ENCODE results near the gene ARF3. TPM values are rescaled to one million over a fixed set of nuclear protein-coding genes. Genes with fewer than 3 reads are reported as not detected.

The ARF3 gene
- total and polyA plus RNA-seq, 2 of the 13 experiments (the other 11 are each of a cell fraction or from before 2014, with no cell fraction given) = 53.8 to 57.9 TPM

GRCh38 chr12:48993787-48994186 is 36.5 kb upstream of the ARF3 start:
- Histone ChIP-seq H3K4me3 (replicated peaks in 1 of 3; ENCODE audit: insufficient read depth in 1 of 3, low read depth in 2 of 3, low read length in 3 of 3) (no peak overlapping the region), H3K9ac (ENCODE audit: insufficient read depth, low read depth, low read length) (no peak overlapping the region), H2AFZ (ENCODE audit: low read length) (no peak overlapping the region), H3K9me3 (ENCODE audit: low read length) (no peaks in the 10 kb centered on the region), H3K27me3 (ENCODE audit: control insufficient read depth in 1 of 2, insufficient read depth in 2 of 2, low read length in 2 of 2) (peaks cover 10 to 61% of the 10 kb centered on the region in 2 experiments; a peak in 4 of 5 replicates), H3K79me2 (ENCODE audit: insufficient read depth, low read length) (no peaks in the 10 kb centered on the region), H3K4me1 (ENCODE audit: insufficient read depth, low read length) (peaks cover 47% of the 10 kb centered on the region), H3K4me2 (ENCODE audit: low read depth, low read length) (peak overlapping the region; percentile 60; the same call in 1 of the 2 replicates), H3K36me3 (replicated peaks in 1 of 2; ENCODE audit: control insufficient read depth in 1 of 2, insufficient read depth in 2 of 2, low read length in 2 of 2) (no peaks in the 10 kb centered on the region), H3K27ac (ENCODE audit: extremely low read length, insufficient read depth, low read length) (no peak overlapping the region), H4K20me1 (ENCODE audit: insufficient read depth, low read length) (no peaks in the 10 kb centered on the region)
- in situ Hi-C loops (cut with HindIII; ENCODE audit: extremely low pct_ligation_motif_present, low pct_unique_long_range_greater_than_20kb) (no loop called here), intact Hi-C loops (cut with micrococcal nuclease; ENCODE audit: unreplicated experiment) (no loop called here)
- no TSS peak for BruUV-seq (replicated peaks)
- no peak for FAIRE-seq
- ATAC-seq = no peak
- 9% methylated on average over 3 of the region's 3 CpGs for WGBS (ENCODE audit: low lambda C conversion rate)
- DNase-seq (ENCODE audit: low spot score) = no peak
- CTCF ChIA-PET (ENCODE audit: low intra/inter-chr PET ratio, low total read pairs) = no interaction called here
- POLR2A ChIA-PET = no interaction called here
- no peak for TF ChIP-seq CERS6 (CRISPR knock-in tag; IDR thresholded peaks at IDR 0.05)
- no peak for TF ChIP-seq ZNF253 (CRISPR knock-in tag; IDR thresholded peaks at IDR 0.05; ENCODE audit: borderline replicate concordance)
- no peak for TF ChIP-seq NCOA1 (CRISPR knock-in tag; IDR thresholded peaks at IDR 0.05)
- TF ChIP-seq ZHX1 (CRISPR knock-in tag; IDR thresholded peaks at IDR 0.05; ENCODE audit: low read depth) = no peak
- TF ChIP-seq KIAA2018 (CRISPR knock-in tag; IDR thresholded peaks at IDR 0.05; ENCODE audit: borderline replicate concordance) = no peak
- no peak for TF ChIP-seq PRPF4 (IDR thresholded peaks at IDR 0.05; ENCODE audit: low read depth, low read length, poor library complexity, severe bottlenecking)
- no peak for TF ChIP-seq ZNF614 (CRISPR knock-in tag; IDR thresholded peaks at IDR 0.05; ENCODE audit: borderline replicate concordance)
- TF ChIP-seq DDIT3 (CRISPR knock-in tag; IDR thresholded peaks at IDR 0.05) = no peak
- no peak for TF ChIP-seq ZNF34 (CRISPR knock-in tag; IDR thresholded peaks at IDR 0.05; ENCODE audit: borderline replicate concordance)
- no peak for TF ChIP-seq ZNF333 (CRISPR knock-in tag; IDR thresholded peaks at IDR 0.05; ENCODE audit: borderline replicate concordance)
- no peak for TF ChIP-seq DPF2 (CRISPR knock-in tag; IDR thresholded peaks at IDR 0.05; ENCODE audit: borderline replicate concordance, low read depth)
- no peak for TF ChIP-seq KLF6 (CRISPR knock-in tag; IDR thresholded peaks at IDR 0.05)

Data from HepG2 (cell line).